Activated T-cell treated with anti-CD3 and anti-CD28 coated beads, Interleukin-2, amount 50 U/mL, for 72 hours (primary cell): ENCODE data around the gene CEP350. TPM values are rescaled to one million over a fixed set of nuclear protein-coding genes. Genes with fewer than 3 reads are reported as not detected.
A peak's percentile ranks its signal among the peaks of the same experiment; 100 is the strongest.
"Not testable (repeated sequence)": the region's sequence is repeated elsewhere in the genome, so short reads cannot be mapped to it uniquely, and the experiment has no call there.

Experiments
- ATAC-seq, 2 donors: fragments of 150-1000 bp; cut with Tn5 transposase; replicated peaks in 1 of 2; 2 replicates each; pipeline ENCODE4 v1.10.0; 2021; ENCODE audit warnings: moderate library complexity in 2 of 2, mild to moderate bottlenecking in 1 of 2
- DNase-seq, 2 donors: peaks; one replicate each; pipeline ENCODE4 v3.0.0; 2021 to 2022; ENCODE audit warnings: mixed read lengths in 1 of 2
- H3K27ac Mint-ChIP-seq: one replicate; pipeline ENCODE4 v1.8.0; 2022; ENCODE audit warnings: mild to moderate bottlenecking, moderate library complexity, mixed read lengths
- H3K27me3 Mint-ChIP-seq: one replicate; pipeline ENCODE4 v1.8.0; 2022; ENCODE audit warnings: low read depth, mixed read lengths
- H3K36me3 Mint-ChIP-seq, 2 donors: one replicate each; pipeline ENCODE4 v1.8.0; 2022; ENCODE audit warnings: mixed read lengths in 2 of 2, mild to moderate bottlenecking in 1 of 2; ENCODE audit not compliant: insufficient read depth in 2 of 2
- H3K4me1 Mint-ChIP-seq: one replicate; pipeline ENCODE4 v1.8.0; 2022; ENCODE audit warnings: low read depth, mixed read lengths
- H3K4me3 Mint-ChIP-seq, 2 donors: one replicate each; pipeline ENCODE4 v1.8.0; 2022; ENCODE audit warnings: mild to moderate bottlenecking in 2 of 2, mixed read lengths in 2 of 2, moderate library complexity in 2 of 2
- H3K9me3 Mint-ChIP-seq, 2 donors: one replicate each; pipeline ENCODE4 v1.8.0; 2022; ENCODE audit warnings: mixed read lengths in 2 of 2
- total RNA-seq, 2 donors: library from RNA; stranded (reverse); gene quantifications; one replicate each; pipeline ENCODE4 v1.2.3, GENCODE V29; 2022

The CEP350 gene
- total RNA-seq, 2 donors from 2014 or later, result 60.6 to 63.7 TPM

GRCh38 chr1:180101411-180101810 lies 146.8 kb downstream of the CEP350 start:
- Mint-ChIP-seq H3K27ac (no peak overlapping the region), H3K27me3 (no peaks in the 10 kb centered on the region)

GRCh38 chr1:180103819-180104218 lies 149.2 kb downstream of the CEP350 start:
- H3K4me3 Mint-ChIP-seq, result no peak overlapping the region
- H3K9me3 Mint-ChIP-seq, result no peaks in the 10 kb centered on the region
- peaks cover 3 to 7% of the 10 kb centered on the region in 2 donors for H3K36me3 Mint-ChIP-seq
- H3K4me1 Mint-ChIP-seq, result no peaks in the 10 kb centered on the region
- H3K27ac Mint-ChIP-seq, result no peak overlapping the region
- no peaks in the 10 kb centered on the region for H3K27me3 Mint-ChIP-seq
- ATAC-seq (no peak), DNase-seq (no peak)

More at GRCh38 chr1:180101411-180101810, 146.8 kb downstream of the CEP350 start:
- no peak overlapping the region for H3K4me3 Mint-ChIP-seq
- DNase-seq, result no peak
- H3K4me1 Mint-ChIP-seq, result no peaks in the 10 kb centered on the region
- H3K9me3 Mint-ChIP-seq, result no peaks in the 10 kb centered on the region
- H3K36me3 Mint-ChIP-seq, result peaks cover 3% of the 10 kb centered on the region in 2 donors
- no peak for ATAC-seq

- H3K27ac Mint-ChIP-seq, result no peak overlapping the region
- no peaks in the 10 kb centered on the region for H3K4me1 Mint-ChIP-seq
- H3K27me3 Mint-ChIP-seq, result no peaks in the 10 kb centered on the region
- H3K9me3 Mint-ChIP-seq, result no peaks in the 10 kb centered on the region
- peaks cover 2 to 11% of the 10 kb centered on the region in 2 donors for H3K36me3 Mint-ChIP-seq
- ATAC-seq (no peak), DNase-seq (no peak)
- no peak overlapping the region for H3K4me3 Mint-ChIP-seq
Measured at GRCh38 chr1:180112091-180112490, 157.5 kb downstream of the CEP350 start.

- H3K27me3 Mint-ChIP-seq, result no peaks in the 10 kb centered on the region
- H3K36me3 Mint-ChIP-seq, result peaks cover 2 to 8% of the 10 kb centered on the region in 2 donors
- H3K4me1 Mint-ChIP-seq, result no peaks in the 10 kb centered on the region
- no peaks in the 10 kb centered on the region for H3K9me3 Mint-ChIP-seq
- H3K4me3 Mint-ChIP-seq, result no peak overlapping the region
- ATAC-seq (no peak), DNase-seq (no peak)
- H3K27ac Mint-ChIP-seq, result no peak overlapping the region
Measured at GRCh38 chr1:180112984-180113647, 158.5 kb downstream of the CEP350 start.

GRCh38 chr1:180114396-180114945 lies 159.9 kb downstream of the CEP350 start:
- ATAC-seq (no peak), DNase-seq (no peak)
- H3K27ac Mint-ChIP-seq, result no peak overlapping the region
- H3K36me3 Mint-ChIP-seq, result peaks cover 2 to 7% of the 10 kb centered on the region in 2 donors
- H3K4me1 Mint-ChIP-seq, result no peaks in the 10 kb centered on the region
- no peaks in the 10 kb centered on the region for H3K27me3 Mint-ChIP-seq
- H3K9me3 Mint-ChIP-seq, result no peaks in the 10 kb centered on the region
- H3K4me3 Mint-ChIP-seq, result no peak overlapping the region

DNA sequence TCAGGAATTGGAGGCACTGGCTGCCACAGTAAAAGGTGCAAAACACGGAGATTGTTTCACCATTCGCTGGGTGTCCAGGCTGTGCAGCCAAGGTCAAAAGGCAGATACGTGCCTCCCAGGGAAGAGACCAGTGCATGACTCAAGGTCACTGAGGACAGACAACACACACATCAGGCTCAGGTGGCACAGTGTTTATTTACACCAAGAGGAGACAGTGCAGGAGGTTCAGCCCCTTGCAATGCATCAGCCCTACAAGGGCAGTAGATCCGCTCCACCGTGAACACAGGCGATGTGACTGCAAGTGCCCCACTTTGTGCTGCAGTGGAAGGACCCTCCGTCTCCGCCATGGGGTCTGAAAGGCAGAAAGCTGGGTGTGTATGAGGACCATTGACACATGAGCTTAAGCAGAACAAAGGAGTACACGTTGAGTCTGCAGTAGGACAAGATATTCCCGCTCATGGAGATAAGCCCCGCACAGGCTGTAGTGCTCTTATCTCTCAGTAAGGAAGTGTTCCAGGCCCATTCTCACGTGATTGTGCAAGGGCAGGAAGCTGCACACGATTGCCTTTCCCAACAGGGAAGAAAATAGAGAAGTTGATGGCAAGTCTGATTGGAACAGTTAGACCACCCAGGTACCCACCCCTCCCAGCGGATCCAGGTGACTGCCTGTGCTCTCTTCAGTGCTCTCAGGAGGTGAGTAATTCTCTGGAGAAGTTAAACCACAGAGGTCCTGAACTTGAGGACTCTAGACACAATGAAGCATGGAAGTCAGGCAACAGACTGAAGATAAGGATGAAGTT lies 162.6 kb downstream of the CEP350 start:
- Mint-ChIP-seq H3K4me1 (no peaks in the 10 kb centered on the region), H3K36me3 (peaks cover 2 to 5% of the 10 kb centered on the region in 2 donors), H3K4me3 (no peak overlapping the region), H3K27me3 (no peaks in the 10 kb centered on the region), H3K27ac (no peak overlapping the region), H3K9me3 (no peaks in the 10 kb centered on the region)
- no peak for ATAC-seq
- DNase-seq, result no peak

GRCh38 chr1:180117764-180118116 lies 163.1 kb downstream of the CEP350 start:
- H3K9me3 Mint-ChIP-seq, result no peaks in the 10 kb centered on the region
- DNase-seq (no peak), ATAC-seq (no peak)
- no peaks in the 10 kb centered on the region for H3K27me3 Mint-ChIP-seq
- peaks cover under 1 to 3% of the 10 kb centered on the region in 2 donors for H3K36me3 Mint-ChIP-seq
- no peak overlapping the region for H3K27ac Mint-ChIP-seq
- no peak overlapping the region for H3K4me3 Mint-ChIP-seq
- H3K4me1 Mint-ChIP-seq, result no peaks in the 10 kb centered on the region

GRCh38 chr1:180119837-180120236 lies 165.2 kb downstream of the CEP350 start:
- DNase-seq (no peak), ATAC-seq (no peak)
- Mint-ChIP-seq H3K4me3 (no peak overlapping the region), H3K9me3 (no peaks in the 10 kb centered on the region), H3K4me1 (no peaks in the 10 kb centered on the region), H3K36me3 (no peaks in the 10 kb centered on the region), H3K27ac (no peak overlapping the region), H3K27me3 (no peaks in the 10 kb centered on the region)

DNA sequence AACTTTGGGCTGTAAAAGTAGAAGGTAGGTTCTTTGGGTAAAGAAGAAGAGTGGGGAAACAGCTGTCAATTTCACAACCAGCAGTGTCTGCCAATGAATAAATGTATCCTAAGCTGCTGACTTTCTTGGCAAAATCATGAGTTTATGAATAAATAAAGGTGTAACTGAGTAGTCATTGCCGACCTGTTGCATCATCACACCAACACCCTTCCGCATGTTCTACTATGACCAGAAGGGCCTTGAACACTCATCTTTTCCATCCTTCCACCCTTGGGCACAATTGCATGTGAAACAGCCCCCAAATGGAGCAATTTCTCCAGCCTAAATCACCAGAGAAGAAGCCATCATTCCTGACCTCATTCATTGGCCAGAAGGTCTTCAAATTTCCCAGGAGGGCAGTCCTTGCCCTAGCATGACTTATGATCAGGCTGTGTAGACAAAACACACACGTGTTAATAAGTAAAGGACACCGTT lies 168.9 kb downstream of the CEP350 start:
- H3K36me3 Mint-ChIP-seq, result no peaks in the 10 kb centered on the region
- peaks cover 14% of the 10 kb centered on the region for H3K4me1 Mint-ChIP-seq
- DNase-seq, result peak in 1 of 2 donors; percentile 12
- ATAC-seq, result peak; percentile 30 to 48
- no peaks in the 10 kb centered on the region for H3K27me3 Mint-ChIP-seq
- H3K27ac Mint-ChIP-seq, result no peak overlapping the region
- H3K4me3 Mint-ChIP-seq, result no peak overlapping the region
- H3K9me3 Mint-ChIP-seq, result no peaks in the 10 kb centered on the region

- Mint-ChIP-seq H3K36me3 (no peaks in the 10 kb centered on the region), H3K4me1 (peaks cover 30% of the 10 kb centered on the region), H3K27me3 (peaks cover 19% of the 10 kb centered on the region), H3K27ac (no peak overlapping the region), H3K9me3 (no peaks in the 10 kb centered on the region), H3K4me3 (no peak overlapping the region)
- ATAC-seq, result no peak
- no peak for DNase-seq
Measured at GRCh38 chr1:180130651-180131050, 176.0 kb downstream of the CEP350 start.

GRCh38 chr1:180131510-180131909 lies 176.9 kb downstream of the CEP350 start:
- no peak overlapping the region for H3K27ac Mint-ChIP-seq
- no peaks in the 10 kb centered on the region for H3K9me3 Mint-ChIP-seq
- ATAC-seq (peak; percentile 95), DNase-seq (peak; percentile 57 to 66)
- H3K27me3 Mint-ChIP-seq, result peaks cover 23% of the 10 kb centered on the region
- H3K36me3 Mint-ChIP-seq, result no peaks in the 10 kb centered on the region
- H3K4me3 Mint-ChIP-seq, result peak overlapping the region; percentile 13 to 23
- H3K4me1 Mint-ChIP-seq, result peaks cover 25% of the 10 kb centered on the region

- ATAC-seq (no peak), DNase-seq (no peak)
- no peak overlapping the region for H3K27ac Mint-ChIP-seq
- H3K9me3 Mint-ChIP-seq, result no peaks in the 10 kb centered on the region
- no peaks in the 10 kb centered on the region for H3K36me3 Mint-ChIP-seq
- no peak overlapping the region for H3K4me3 Mint-ChIP-seq
- peaks cover 32% of the 10 kb centered on the region for H3K27me3 Mint-ChIP-seq
- H3K4me1 Mint-ChIP-seq, result peaks cover 16% of the 10 kb centered on the region
Measured at GRCh38 chr1:180133193-180133592, 178.6 kb downstream of the CEP350 start.

DNA sequence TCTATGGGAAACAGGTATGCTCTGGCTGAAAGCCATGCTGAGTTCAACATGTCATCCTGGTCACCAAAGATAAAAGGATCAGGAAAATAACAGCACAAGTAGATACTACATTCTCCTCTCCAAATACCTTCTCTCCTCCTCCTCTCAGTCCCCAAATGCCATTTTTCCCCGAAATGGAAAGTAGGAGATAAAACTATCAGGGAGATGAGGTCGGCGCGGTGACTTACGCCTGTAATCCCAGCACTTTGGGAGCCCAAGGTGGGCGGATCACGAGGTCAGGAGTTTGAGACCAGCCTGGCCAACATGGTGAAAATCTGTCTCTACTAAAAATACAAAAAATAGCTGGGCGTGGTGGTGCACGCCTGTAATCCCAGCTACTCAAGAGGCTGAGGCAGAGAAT lies 179.1 kb downstream of the CEP350 start:
- H3K36me3 Mint-ChIP-seq, H3K9me3 Mint-ChIP-seq, H3K4me3 Mint-ChIP-seq, DNase-seq, H3K27ac Mint-ChIP-seq, ATAC-seq: not testable (repeated sequence)
- peaks cover 32% of the 10 kb centered on the region for H3K27me3 Mint-ChIP-seq
- peaks cover 16% of the 10 kb centered on the region for H3K4me1 Mint-ChIP-seq
